WTC11 (cell line): ENCODE measurements around the gene AGPS. TPM values are rescaled to one million over a fixed set of nuclear protein-coding genes. Genes with fewer than 3 reads are reported as not detected.

Experiments used
- ATAC-seq: fragments of 200-7000 bp; cut with Tn5 transposase; 2 replicates; pipeline ENCODE4 v1.10.0; 2021; ENCODE audit warnings: mild to moderate bottlenecking, moderate library complexity
- CTCF ChIA-PET: fragments of 300-600 bp; sonication (Branson Sonifier 250); formaldehyde crosslinking; loops from one replicate; lab custom pipeline; 2021; ENCODE audit warnings: antibody characterized with exemption; lab: Charles Lee
- POLR2A ChIA-PET: fragments of 350-600 bp; sonication (Branson Sonifier 250); formaldehyde crosslinking; loops from one replicate; lab custom pipeline; 2021; ENCODE audit warnings: antibody characterized with exemption; lab: Charles Lee
- DNase-seq: peaks from one replicate; pipeline ENCODE4 v3.0.0; 2021; ENCODE audit warnings: low spot score
- H3K27ac Mint-ChIP-seq: 2 replicates; pipeline ENCODE4 v1.8.0; 2021; ENCODE audit warnings: mixed read lengths
- H3K27me3 Mint-ChIP-seq: 2 replicates; pipeline ENCODE4 v1.8.0; 2021; ENCODE audit warnings: low read depth, mild to moderate bottlenecking, moderate library complexity, mixed read lengths
- H3K36me3 Mint-ChIP-seq: 2 replicates; pipeline ENCODE4 v1.8.0; 2021; ENCODE audit warnings: mixed read lengths
- H3K4me1 Mint-ChIP-seq: 2 replicates; pipeline ENCODE4 v1.8.0; 2022; ENCODE audit warnings: mixed read lengths
- H3K4me3 Mint-ChIP-seq: 2 replicates; pipeline ENCODE4 v1.8.0; 2021; ENCODE audit warnings: mild to moderate bottlenecking, moderate library complexity, mixed read lengths
- H3K9me3 Mint-ChIP-seq: 2 replicates; pipeline ENCODE4 v1.8.0; 2021; ENCODE audit warnings: mixed read lengths
- CBFB ChIP-seq: sonication (generic); formaldehyde crosslinking; IDR thresholded peaks from 2 replicates; pipeline ENCODE4 v1.8.1; 2022; ENCODE audit warnings: mild to moderate bottlenecking, low read depth, missing genetic modification reagents
- CTCF ChIP-seq: fragments of 200-600 bp; IDR thresholded peaks from 2 replicates; pipeline ENCODE4 v1.8.0; 2022; ENCODE audit warnings: antibody characterized with exemption
- ELF4 ChIP-seq: sonication (generic); formaldehyde crosslinking; IDR thresholded peaks from 2 replicates; pipeline ENCODE4 v1.8.1; 2022; ENCODE audit warnings: low read depth, mild to moderate bottlenecking, moderate library complexity, missing genetic modification reagents
- EMX1 ChIP-seq: fragments of 250-450 bp; sonication (Bioruptor Pico); IDR thresholded peaks from 2 replicates; pipeline ENCODE4 v1.8.0; 2021; ENCODE audit warnings: mild to moderate bottlenecking
- ETV6 ChIP-seq: sonication (generic); formaldehyde crosslinking; IDR thresholded peaks from 2 replicates; pipeline ENCODE4 v1.8.1; 2022; ENCODE audit warnings: mild to moderate bottlenecking, missing genetic modification reagents
- FOXP1 ChIP-seq: sonication (generic); formaldehyde crosslinking; IDR thresholded peaks from 2 replicates; pipeline ENCODE4 v1.8.0; 2022; ENCODE audit warnings: missing genetic modification reagents, mild to moderate bottlenecking, moderate library complexity, borderline replicate concordance
- HMGA2 ChIP-seq: fragments of 250-450 bp; sonication (Bioruptor Pico); IDR thresholded peaks from 2 replicates; pipeline ENCODE4 v1.4.0; 2021; ENCODE audit warnings: mild to moderate bottlenecking, moderate library complexity
- IRF1 ChIP-seq: sonication (generic); formaldehyde crosslinking; IDR thresholded peaks from 2 replicates; pipeline ENCODE4 v1.8.0; 2023; ENCODE audit warnings: missing genetic modification reagents
- KAT7 ChIP-seq: sonication (generic); formaldehyde crosslinking; IDR thresholded peaks from 2 replicates; pipeline ENCODE4 v1.8.1; 2023; ENCODE audit warnings: missing genetic modification reagents, mild to moderate bottlenecking, borderline replicate concordance
- NR3C1 ChIP-seq: sonication (generic); formaldehyde crosslinking; conservative IDR thresholded peaks from 2 replicates; pipeline ENCODE4 v1.8.1; 2023; ENCODE audit warnings: low read depth, mild to moderate bottlenecking, missing genetic modification reagents
- PREB ChIP-seq: sonication (generic); formaldehyde crosslinking; IDR thresholded peaks from 2 replicates; pipeline ENCODE4 v1.8.1; 2022; ENCODE audit warnings: mild to moderate bottlenecking, missing genetic modification reagents, moderate library complexity, borderline replicate concordance
- SMAD4 ChIP-seq: sonication (generic); formaldehyde crosslinking; IDR thresholded peaks from 2 replicates; pipeline ENCODE4 v1.8.0; 2022; ENCODE audit warnings: mild to moderate bottlenecking, missing genetic modification reagents
- TEAD4 ChIP-seq: sonication (generic); formaldehyde crosslinking; IDR thresholded peaks from 2 replicates; pipeline ENCODE4 v1.8.0; 2022; ENCODE audit warnings: mild to moderate bottlenecking, missing genetic modification reagents
- ZMAT4 ChIP-seq: fragments of 250-450 bp; sonication (Bioruptor Pico); IDR thresholded peaks from 2 replicates; pipeline ENCODE4 v1.9.0; 2021; ENCODE audit warnings: mild to moderate bottlenecking
- ZNF317 ChIP-seq: sonication (generic); formaldehyde crosslinking; IDR thresholded peaks from 2 replicates; pipeline ENCODE4 v1.8.1; 2023; ENCODE audit warnings: low read depth, mild to moderate bottlenecking, moderate library complexity, missing genetic modification reagents, borderline replicate concordance
- ZNF423 ChIP-seq: fragments of 250-450 bp; sonication (Bioruptor Pico); IDR thresholded peaks from 2 replicates; pipeline ENCODE4 v2.1.2; 2022; ENCODE audit warnings: mild to moderate bottlenecking, moderate library complexity
- total RNA-seq: library from RNA; stranded (reverse); gene quantifications from 3 replicates; pipeline ENCODE4 v1.2.3, GENCODE V29; 2021
- TF ChIP-seq, protein P1 (sequence below): sonication (generic); formaldehyde crosslinking; IDR thresholded peaks from 2 replicates; pipeline ENCODE4 v1.8.0; 2023; ENCODE audit warnings: missing genetic modification reagents, mild to moderate bottlenecking, borderline replicate concordance
- TF ChIP-seq, protein P2 (sequence below): fragments of 250-450 bp; sonication (Bioruptor Pico); IDR thresholded peaks from 2 replicates; pipeline ENCODE4 v1.8.0; 2021; ENCODE audit warnings: mild to moderate bottlenecking
- TF ChIP-seq, protein P3 (sequence below): sonication (generic); formaldehyde crosslinking; conservative IDR thresholded peaks from 2 replicates; pipeline ENCODE4 v1.8.1; 2023; ENCODE audit warnings: mild to moderate bottlenecking, low read depth, missing genetic modification reagents, moderate library complexity

AGPS gene
- total RNA-seq, 1 experiment from 2014 or later: 60.8 TPM

- no peak for DNase-seq
- CTCF ChIA-PET: interaction anchor here (3.2 kb wide), 1 partner anchor 13 kb away, joined by 9 read pairs; the partner anchor contains the start of gene AGPS
- peaks cover 6% of the 10 kb centered on the region for H3K4me1 Mint-ChIP-seq
- TF ChIP-seq, protein P1, sequence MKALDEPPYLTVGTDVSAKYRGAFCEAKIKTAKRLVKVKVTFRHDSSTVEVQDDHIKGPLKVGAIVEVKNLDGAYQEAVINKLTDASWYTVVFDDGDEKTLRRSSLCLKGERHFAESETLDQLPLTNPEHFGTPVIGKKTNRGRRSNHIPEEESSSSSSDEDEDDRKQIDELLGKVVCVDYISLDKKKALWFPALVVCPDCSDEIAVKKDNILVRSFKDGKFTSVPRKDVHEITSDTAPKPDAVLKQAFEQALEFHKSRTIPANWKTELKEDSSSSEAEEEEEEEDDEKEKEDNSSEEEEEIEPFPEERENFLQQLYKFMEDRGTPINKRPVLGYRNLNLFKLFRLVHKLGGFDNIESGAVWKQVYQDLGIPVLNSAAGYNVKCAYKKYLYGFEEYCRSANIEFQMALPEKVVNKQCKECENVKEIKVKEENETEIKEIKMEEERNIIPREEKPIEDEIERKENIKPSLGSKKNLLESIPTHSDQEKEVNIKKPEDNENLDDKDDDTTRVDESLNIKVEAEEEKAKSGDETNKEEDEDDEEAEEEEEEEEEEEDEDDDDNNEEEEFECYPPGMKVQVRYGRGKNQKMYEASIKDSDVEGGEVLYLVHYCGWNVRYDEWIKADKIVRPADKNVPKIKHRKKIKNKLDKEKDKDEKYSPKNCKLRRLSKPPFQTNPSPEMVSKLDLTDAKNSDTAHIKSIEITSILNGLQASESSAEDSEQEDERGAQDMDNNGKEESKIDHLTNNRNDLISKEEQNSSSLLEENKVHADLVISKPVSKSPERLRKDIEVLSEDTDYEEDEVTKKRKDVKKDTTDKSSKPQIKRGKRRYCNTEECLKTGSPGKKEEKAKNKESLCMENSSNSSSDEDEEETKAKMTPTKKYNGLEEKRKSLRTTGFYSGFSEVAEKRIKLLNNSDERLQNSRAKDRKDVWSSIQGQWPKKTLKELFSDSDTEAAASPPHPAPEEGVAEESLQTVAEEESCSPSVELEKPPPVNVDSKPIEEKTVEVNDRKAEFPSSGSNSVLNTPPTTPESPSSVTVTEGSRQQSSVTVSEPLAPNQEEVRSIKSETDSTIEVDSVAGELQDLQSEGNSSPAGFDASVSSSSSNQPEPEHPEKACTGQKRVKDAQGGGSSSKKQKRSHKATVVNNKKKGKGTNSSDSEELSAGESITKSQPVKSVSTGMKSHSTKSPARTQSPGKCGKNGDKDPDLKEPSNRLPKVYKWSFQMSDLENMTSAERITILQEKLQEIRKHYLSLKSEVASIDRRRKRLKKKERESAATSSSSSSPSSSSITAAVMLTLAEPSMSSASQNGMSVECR (CRISPR knock-in tag): no peak
- TF ChIP-seq TEAD4 (CRISPR knock-in tag): no peak
- no peak for TF ChIP-seq HMGA2 (CRISPR knock-in tag)
- no peak for TF ChIP-seq KAT7 (CRISPR knock-in tag)
- no peak for TF ChIP-seq EMX1 (CRISPR knock-in tag)
- TF ChIP-seq FOXP1: no peak
- TF ChIP-seq, protein P2, sequence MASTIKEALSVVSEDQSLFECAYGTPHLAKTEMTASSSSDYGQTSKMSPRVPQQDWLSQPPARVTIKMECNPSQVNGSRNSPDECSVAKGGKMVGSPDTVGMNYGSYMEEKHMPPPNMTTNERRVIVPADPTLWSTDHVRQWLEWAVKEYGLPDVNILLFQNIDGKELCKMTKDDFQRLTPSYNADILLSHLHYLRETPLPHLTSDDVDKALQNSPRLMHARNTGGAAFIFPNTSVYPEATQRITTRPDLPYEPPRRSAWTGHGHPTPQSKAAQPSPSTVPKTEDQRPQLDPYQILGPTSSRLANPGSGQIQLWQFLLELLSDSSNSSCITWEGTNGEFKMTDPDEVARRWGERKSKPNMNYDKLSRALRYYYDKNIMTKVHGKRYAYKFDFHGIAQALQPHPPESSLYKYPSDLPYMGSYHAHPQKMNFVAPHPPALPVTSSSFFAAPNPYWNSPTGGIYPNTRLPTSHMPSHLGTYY (CRISPR knock-in tag): no peak
- no peak for TF ChIP-seq ETV6 (CRISPR knock-in tag)
- TF ChIP-seq ZNF423: no peak
- TF ChIP-seq ZMAT4: no peak
- TF ChIP-seq, all 79 proteins: peak for 0
- no peak for ATAC-seq
- Mint-ChIP-seq H3K27me3 (no peaks in the 10 kb centered on the region), H3K27ac (no peak overlapping the region), H3K9me3 (no peaks in the 10 kb centered on the region), H3K36me3 (no peaks in the 10 kb centered on the region), H3K4me3 (no peak overlapping the region)
- POLR2A ChIA-PET: interaction anchor here (1.0 kb wide), 1 partner anchor 157 kb away, joined by 3 read pairs; no protein-coding TSS in a partner anchor
These were observed 13.2 kb upstream of the AGPS start for GRCh38 chr2:177379354-177379753.

DNA sequence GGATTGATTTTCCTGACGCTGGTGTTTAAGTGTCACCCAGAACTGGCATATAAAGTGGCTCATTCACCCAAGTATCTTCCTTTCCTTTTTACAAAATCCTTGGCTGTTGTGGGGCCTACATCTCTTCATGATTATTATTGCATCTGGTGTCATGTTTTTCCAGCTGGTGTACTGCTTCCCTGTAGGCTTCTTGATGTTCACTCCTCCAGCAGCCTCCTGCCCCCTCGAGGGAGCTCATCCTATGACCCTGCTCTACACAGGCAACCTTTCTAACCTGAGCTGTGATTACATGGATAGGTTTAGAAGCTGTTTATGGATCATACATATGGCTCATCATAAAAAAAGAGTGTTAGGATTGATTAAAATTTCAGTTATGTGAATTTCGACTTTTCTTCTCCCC is 12.4 kb upstream of the AGPS start:
- ChIA-PET POLR2A (interaction anchor here (1.0 kb wide), 1 partner anchor 158 kb away, joined by 3 read pairs; no protein-coding TSS in a partner anchor), CTCF (interaction anchor here (3.2 kb wide), 1 partner anchor 12 kb away, joined by 9 read pairs; the partner anchor contains the start of gene AGPS)
- Mint-ChIP-seq H3K27me3 (no peaks in the 10 kb centered on the region), H3K36me3 (no peaks in the 10 kb centered on the region), H3K4me1 (peaks cover 10% of the 10 kb centered on the region), H3K9me3 (no peaks in the 10 kb centered on the region), H3K4me3 (no peak overlapping the region), H3K27ac (no peak overlapping the region)
- DNase-seq (no peak), ATAC-seq (no peak)
- TF ChIP-seq ELF4 (CRISPR knock-in tag): no peak
- no peak for TF ChIP-seq TEAD4 (CRISPR knock-in tag)
- no peak for TF ChIP-seq ZNF317 (CRISPR knock-in tag)
- no peak for TF ChIP-seq CTCF
- TF ChIP-seq SMAD4 (CRISPR knock-in tag): no peak
- no peak for TF ChIP-seq PREB (CRISPR knock-in tag)
- TF ChIP-seq CBFB: no peak
- no peak for TF ChIP-seq NR3C1 (CRISPR knock-in tag)
- TF ChIP-seq, protein P3, sequence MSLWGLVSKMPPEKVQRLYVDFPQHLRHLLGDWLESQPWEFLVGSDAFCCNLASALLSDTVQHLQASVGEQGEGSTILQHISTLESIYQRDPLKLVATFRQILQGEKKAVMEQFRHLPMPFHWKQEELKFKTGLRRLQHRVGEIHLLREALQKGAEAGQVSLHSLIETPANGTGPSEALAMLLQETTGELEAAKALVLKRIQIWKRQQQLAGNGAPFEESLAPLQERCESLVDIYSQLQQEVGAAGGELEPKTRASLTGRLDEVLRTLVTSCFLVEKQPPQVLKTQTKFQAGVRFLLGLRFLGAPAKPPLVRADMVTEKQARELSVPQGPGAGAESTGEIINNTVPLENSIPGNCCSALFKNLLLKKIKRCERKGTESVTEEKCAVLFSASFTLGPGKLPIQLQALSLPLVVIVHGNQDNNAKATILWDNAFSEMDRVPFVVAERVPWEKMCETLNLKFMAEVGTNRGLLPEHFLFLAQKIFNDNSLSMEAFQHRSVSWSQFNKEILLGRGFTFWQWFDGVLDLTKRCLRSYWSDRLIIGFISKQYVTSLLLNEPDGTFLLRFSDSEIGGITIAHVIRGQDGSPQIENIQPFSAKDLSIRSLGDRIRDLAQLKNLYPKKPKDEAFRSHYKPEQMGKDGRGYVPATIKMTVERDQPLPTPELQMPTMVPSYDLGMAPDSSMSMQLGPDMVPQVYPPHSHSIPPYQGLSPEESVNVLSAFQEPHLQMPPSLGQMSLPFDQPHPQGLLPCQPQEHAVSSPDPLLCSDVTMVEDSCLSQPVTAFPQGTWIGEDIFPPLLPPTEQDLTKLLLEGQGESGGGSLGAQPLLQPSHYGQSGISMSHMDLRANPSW (CRISPR knock-in tag): no peak
- no peak for TF ChIP-seq IRF1 (CRISPR knock-in tag)
